Measurements from ENCODE around the gene SPATA20.

SPATA20 gene

GRCh38 chr17:50540560-50541401, 6.2 kb upstream of the SPATA20 start:
- DNase-seq (ENCODE audit: low read depth): no peak

- no peak for DNase-seq (ENCODE audit: low read depth)
Observed at GRCh38 chr17:50541402-50541715, 5.6 kb upstream of the SPATA20 start.

DNA sequence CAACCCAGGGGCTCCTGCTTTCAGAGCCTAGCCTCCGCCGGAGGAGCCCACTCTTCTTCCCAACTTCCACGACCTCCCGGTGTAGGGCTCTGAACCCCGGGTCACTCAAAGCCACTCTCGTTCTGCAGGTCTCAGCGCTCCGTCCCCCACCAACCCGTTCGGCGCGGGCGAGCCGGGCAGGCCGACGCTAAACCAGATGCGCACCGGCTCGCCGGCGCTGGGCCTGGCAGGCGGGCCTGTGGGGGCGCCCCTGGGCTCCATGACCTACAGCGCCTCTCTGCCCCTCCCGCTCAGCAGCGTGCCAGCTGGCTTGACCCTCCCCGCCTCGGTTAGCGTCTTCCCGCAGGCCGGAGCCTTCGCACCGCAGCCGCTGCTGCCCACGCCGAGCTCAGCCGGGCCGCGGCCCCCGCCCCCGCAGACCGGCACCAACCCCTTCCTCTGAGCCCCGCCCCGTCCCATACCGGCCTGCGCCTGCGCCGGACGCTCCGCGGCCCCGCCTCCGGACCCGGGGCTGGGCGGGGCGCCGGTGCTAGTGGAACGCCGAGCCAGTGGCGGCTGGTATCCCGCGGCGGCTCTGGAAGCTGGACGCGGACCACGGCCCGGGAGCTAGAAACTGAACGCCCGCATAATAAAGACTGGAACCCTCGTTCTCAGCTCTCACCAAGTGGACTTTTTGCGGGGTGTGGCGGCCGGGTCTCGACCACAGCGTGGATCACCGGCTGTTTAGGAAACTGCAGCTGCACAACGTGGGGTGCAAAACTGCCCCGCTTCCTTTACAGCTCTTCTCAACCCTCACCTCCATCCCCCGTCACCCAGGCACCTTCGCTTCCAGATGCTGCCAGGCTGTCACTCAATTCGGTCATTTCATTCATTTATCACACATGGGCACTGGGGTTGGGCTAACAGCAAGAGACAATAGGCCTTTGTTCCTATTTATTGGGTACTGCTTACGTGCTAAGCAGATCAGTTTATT, 5.0 kb upstream of the SPATA20 start:
- DNase-seq (ENCODE audit: low read depth): peak; percentile 80

DNA sequence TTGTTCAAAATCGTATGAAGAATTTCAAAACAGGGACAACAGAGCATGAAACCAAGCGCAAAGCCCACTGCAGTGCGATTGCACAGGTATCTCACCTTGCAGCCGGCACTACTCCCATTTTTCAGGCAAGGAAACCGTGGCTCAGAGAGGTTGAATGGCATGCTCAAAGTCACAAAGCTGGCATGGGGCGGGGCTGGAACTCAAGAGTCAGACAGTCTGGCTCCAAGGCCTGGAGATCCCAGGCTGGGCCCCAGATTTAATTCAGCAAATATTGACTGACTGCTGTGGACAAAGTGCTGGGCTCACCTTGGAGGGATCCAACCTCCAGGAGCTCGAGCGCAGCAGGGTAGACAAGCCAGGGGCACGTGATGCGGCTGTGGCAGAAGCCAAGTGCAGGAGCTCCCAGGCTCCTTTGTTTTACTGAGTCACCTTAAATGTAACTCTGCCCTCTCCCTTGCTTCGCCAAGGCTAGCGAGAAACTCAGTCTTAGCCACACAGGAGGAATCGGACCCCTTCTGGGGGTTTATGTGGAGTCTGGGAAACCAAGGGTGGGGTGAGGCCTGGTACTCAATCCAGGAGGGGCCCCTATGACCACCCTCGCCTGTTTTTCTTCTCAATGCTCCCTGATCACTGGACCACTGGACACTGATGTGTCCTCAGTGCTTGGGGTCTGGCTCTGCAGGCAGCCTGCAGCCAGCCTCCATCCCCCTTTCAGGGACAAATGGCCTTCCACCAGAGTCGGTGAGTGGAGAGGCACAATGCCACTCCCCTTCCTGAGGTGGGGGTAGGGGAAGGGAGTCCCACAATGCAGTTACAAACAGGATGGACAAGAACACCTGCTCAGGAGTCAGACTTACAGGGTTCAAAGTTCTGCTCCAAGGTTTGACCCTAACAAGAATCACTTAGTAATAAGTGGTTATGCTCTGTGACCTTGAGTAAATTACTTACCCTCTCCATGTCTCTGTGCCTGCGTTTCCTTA, 3.9 kb upstream of the SPATA20 start:
- DNase-seq (ENCODE audit: low read depth): no peak

GRCh38 chr17:50544516-50544915, 2.5 kb upstream of the SPATA20 start:
- no peak for DNase-seq (ENCODE audit: low read depth)

GRCh38 chr17:50545311-50545710, 1.7 kb upstream of the SPATA20 start:
- no peak for DNase-seq (ENCODE audit: low read depth)

DNA sequence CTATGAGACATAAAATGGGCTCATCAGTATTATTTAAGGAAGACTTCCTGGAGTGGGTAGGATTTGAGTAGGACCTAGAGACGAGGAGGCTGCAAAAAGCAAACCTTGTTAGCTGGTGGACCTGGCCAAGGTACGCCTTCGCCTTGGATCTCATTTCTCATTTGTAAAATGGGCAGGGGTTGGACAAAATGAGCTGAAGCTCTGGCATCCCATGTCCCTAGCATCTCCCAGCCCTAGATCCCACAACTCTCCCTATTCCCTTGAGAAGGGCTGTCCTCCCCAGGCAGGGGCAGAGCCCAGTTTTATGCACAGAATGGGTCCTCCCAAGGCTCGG, 306 bp upstream of the SPATA20 start:
- no peak for DNase-seq (ENCODE audit: low read depth)

DNA sequence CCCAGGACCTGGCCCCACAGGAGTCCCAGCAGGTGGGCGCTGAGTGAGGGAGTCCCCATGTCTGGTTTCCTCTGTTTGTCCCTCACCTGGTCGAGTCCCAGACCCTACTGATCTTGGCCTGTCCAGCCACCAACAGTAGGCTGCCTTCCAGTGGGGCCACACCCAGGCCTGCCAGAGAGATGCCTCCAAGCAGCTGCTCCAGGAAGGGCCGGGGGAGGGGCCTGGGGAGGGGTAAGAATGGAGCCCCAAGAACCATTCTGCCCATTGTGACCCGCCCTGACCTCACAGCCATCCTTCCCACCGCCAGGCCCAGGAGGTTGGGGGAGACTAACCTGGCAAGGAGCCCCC, 736 bp downstream of the SPATA20 start:
- no peak for DNase-seq (ENCODE audit: low read depth)

- DNase-seq (ENCODE audit: low read depth): no peak
Observed at GRCh38 chr17:50548831-50549230, 1.9 kb downstream of the SPATA20 start.

GRCh38 chr17:50549256-50549941, 2.4 kb downstream of the SPATA20 start:
- DNase-seq (ENCODE audit: low read depth): no peak

DNA sequence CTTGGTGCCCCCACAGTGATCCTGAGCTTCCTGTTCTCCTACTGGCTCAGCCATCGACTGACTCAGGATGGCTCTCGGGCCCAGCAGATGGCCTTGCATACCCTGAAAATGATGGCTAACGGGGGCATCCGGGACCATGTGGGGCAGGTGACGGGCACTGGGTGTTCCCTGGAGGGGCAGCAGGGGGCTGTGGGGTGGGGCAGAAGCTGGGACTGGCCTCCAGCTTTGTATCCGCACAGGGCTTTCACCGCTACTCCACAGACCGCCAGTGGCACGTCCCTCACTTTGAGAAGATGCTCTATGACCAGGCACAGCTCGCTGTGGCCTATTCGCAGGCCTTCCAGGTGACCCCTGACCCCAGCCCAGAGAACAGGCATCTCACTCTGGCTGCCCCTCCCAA, 3.0 kb downstream of the SPATA20 start:
- DNase-seq (ENCODE audit: low read depth): no peak

DNA sequence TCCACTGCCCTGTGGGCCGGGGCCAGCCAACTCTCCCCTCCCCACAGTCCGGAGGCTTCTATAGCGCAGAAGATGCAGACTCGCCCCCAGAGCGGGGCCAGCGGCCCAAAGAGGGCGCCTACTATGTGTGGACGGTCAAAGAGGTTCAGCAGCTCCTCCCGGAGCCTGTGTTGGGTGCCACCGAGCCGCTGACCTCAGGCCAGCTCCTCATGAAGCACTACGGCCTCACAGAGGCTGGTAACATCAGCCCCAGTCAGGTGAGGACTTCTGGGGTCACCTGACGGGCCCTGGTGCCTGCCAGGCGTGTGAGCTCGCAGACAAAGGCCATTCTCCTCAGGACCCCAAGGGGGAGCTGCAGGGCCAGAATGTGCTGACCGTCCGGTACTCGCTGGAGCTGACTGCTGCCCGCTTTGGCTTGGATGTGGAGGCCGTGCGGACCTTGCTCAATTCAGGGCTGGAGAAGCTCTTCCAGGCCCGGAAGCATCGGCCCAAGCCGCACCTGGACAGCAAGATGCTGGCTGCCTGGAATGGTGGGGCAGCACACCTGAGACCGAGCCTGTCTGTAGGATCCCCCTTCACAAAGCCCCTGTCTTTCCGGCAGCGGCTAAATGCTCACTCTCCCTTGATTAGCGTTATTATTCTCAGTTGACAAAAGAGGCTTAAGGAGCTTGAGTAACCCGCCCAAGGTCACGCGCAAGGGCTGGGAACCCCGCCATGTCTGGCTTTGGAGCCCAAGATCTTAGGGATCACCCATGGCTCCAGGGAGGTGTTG, 3.9 kb downstream of the SPATA20 start:
- DNase-seq (ENCODE audit: low read depth): no peak

GRCh38 chr17:50551433-50551815, 4.5 kb downstream of the SPATA20 start:
- no peak for DNase-seq (ENCODE audit: low read depth)

- no peak for DNase-seq (ENCODE audit: low read depth)
Observed at GRCh38 chr17:50551884-50552283, 4.9 kb downstream of the SPATA20 start.

GRCh38 chr17:50554201-50554600, 7.2 kb downstream of the SPATA20 start:
- no peak for DNase-seq (ENCODE audit: low read depth)

GRCh38 chr17:50556803-50557202, 9.8 kb downstream of the SPATA20 start:
- DNase-seq (ENCODE audit: low read depth): no peak

DNA sequence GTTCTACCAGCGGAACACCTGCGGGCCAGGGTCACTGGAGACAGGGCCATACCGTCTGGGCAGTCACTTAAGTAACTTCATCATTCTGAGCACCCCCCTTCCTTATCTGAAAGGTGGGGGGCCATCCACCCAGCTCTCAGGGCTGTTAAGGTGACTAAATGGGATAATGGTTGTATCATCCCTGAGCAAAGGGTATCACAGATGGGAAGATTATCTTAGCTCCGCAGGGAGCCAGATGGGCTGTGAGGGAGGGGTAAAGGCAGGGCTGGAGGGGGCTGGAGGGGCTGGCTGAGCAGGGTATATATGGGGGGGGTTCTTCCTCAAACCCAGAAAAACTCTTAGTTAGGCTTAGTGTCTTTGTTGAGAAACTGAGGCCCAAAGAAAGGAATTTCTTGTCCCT, 10.7 kb downstream of the SPATA20 start:
- no peak for DNase-seq (ENCODE audit: low read depth)

DNA sequence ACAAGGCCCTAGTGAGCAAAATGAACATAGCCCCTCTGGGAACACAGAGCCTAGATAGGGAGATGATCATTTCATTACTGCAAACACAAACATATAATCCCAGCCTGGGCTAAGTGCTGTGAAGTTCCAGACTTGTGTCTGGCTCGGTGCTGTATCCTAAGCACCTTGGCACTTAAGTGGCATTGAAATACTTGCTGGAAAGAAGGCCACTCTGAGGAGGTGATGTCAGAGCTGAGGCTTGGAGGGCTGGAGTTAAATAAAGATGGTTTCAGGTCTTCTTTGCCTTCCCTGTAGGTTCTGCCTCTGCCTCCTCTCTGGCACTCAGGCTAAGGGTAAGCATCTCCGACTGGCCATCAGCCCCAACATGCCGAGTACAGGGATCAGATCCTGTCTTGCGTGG, 11.1 kb downstream of the SPATA20 start:
- no peak for DNase-seq (ENCODE audit: low read depth)

GRCh38 chr17:50558581-50558940, 11.6 kb downstream of the SPATA20 start:
- no peak for DNase-seq (ENCODE audit: low read depth)

DNA sequence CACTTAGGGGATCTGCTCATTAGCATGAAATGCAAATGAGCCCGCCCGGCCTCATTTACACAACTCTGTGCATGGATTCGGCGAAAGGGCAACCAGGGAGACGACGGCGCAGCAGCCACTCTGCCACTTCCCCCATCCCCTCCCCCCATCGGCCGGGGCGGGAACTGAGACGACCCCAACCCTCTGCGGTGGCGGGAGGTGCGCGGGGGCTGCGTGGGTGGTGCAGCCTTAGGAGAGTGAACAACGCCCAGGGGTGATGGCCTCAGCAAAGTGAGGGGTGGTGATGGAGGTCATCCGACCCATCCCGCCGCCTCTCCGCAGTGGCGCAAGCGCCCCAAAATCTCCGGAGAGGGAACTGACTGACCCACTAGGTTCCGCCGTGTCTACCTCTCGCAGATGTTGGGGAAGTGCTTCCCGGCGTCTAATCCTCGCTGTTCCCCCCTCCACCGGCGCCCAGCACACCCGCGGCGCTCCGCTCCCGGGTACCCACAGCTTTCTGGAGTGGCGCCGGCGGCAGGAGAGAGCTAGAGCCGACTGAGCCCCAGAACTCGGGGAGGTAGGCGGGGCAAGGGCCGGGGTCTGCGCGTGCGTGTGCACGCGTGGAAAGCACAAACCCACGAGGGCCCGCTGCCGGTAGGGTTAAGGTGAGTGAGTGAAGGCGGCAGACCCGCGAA, 12.1 kb downstream of the SPATA20 start:
- DNase-seq (ENCODE audit: low read depth): no peak

Data from activated T-cell treated with anti-CD3 and anti-CD28 coated beads for 1 hour (primary cell).